Endothelial cell of umbilical vein (primary cell): Measurements from ENCODE around the gene CGB2. TPM values are rescaled to one million over a fixed set of nuclear protein-coding genes. Genes with fewer than 3 reads are reported as not detected.

ENCODE experiments used
- BruUV-seq: library from RNA; stranded (reverse); fragments of 400-500 nt; replicated peaks from 2 replicates; lab custom pipeline; 2021; lab: Mats Ljungman, UMichigan
- CTCF ChIA-PET: fragments of 300-600, 350-600 bp; sonication (Branson Sonifier 250); formaldehyde crosslinking; loops from one replicate; lab custom pipeline; 2021; ENCODE audit warnings: antibody characterized with exemption, inconsistent platforms; lab: Charles Lee
- POLR2A ChIA-PET: fragments of 300-600, 350-600 bp; sonication (Branson Sonifier 250); formaldehyde crosslinking; loops from one replicate; lab custom pipeline; 2021; ENCODE audit warnings: antibody characterized with exemption, inconsistent platforms; lab: Charles Lee
- DNase-seq: peaks from one replicate; pipeline ENCODE4 v3.0.0-alpha.2; 2011; ENCODE audit warnings: low read depth, low spot score
- FAIRE-seq: peaks from 2 replicates; lab custom pipeline; 2011; peaks lifted over from hg19 to GRCh38; lab: Jason Lieb, UNC
- H2AFZ ChIP-seq: 2 replicates; pipeline ENCODE4 v1.6.0; 2012; ENCODE audit warnings: low read depth, low read length, control low read depth, inconsistent platforms
- H3K27ac ChIP-seq: 2 replicates; pipeline ENCODE4 v1.5.1; 2011; ENCODE audit warnings: low read depth, mild to moderate bottlenecking, control low read depth, low read length, moderate library complexity; ENCODE audit not compliant: insufficient read depth
- H3K27me3 ChIP-seq, 2 experiments: 2 replicates each; pipeline versions ENCODE4 v1.6.0 to v1.6.1; 2011; ENCODE audit warnings: low read length in 2 of 2, mixed read lengths in 1 of 2; ENCODE audit not compliant: control insufficient read depth in 2 of 2, insufficient read depth in 2 of 2
- H3K36me3 ChIP-seq, 2 experiments: 2 replicates in 1 of 2; 3 replicates in 1 of 2; pipeline ENCODE4 v1.5.1; 2011; ENCODE audit warnings: low read length in 2 of 2, mild to moderate bottlenecking in 1 of 2, moderate library complexity in 1 of 2; ENCODE audit not compliant: control insufficient read depth in 2 of 2, insufficient read depth in 2 of 2; ENCODE audit errors: extremely low read depth in 1 of 2
- H3K4me1 ChIP-seq: 3 replicates; pipeline ENCODE4 v1.5.1; 2011; ENCODE audit warnings: mild to moderate bottlenecking, low read length; ENCODE audit not compliant: control insufficient read depth, insufficient read depth; ENCODE audit errors: extremely low read depth
- H3K4me2 ChIP-seq: 2 replicates; pipeline ENCODE4 v1.6.1; 2011; ENCODE audit warnings: low read length, control low read depth, mixed read lengths; ENCODE audit not compliant: insufficient read depth
- H3K4me3 ChIP-seq, 3 experiments: fragments of 200-600 bp in 1 of 3; sonication (generic), shearing (Covaris generic) in 1 of 3; replicated peaks in 1 of 3; 2 replicates each; pipeline ENCODE4 v1.5.1; 2011 to 2016; ENCODE audit warnings: control low read depth in 3 of 3, low read length in 3 of 3, mild to moderate bottlenecking in 2 of 3, inconsistent platforms in 1 of 3, low read depth in 1 of 3, moderate library complexity in 1 of 3; ENCODE audit not compliant: insufficient read depth in 1 of 3
- H3K79me2 ChIP-seq: 2 replicates; pipeline ENCODE4 v1.6.0; 2012; ENCODE audit warnings: low read length, inconsistent platforms; ENCODE audit not compliant: control insufficient read depth, insufficient read depth
- H3K9ac ChIP-seq: replicated peaks from 2 replicates; pipeline ENCODE3; 2011; ENCODE audit warnings: low read length, control low read depth; ENCODE audit not compliant: insufficient read depth; ENCODE audit errors: extremely low read depth
- H3K9me1 ChIP-seq: replicated peaks from 3 replicates; pipeline ENCODE4 v1.6.0; 2011; ENCODE audit warnings: mild to moderate bottlenecking, low read length; ENCODE audit not compliant: control insufficient read depth, insufficient read depth; ENCODE audit errors: extremely low read depth
- H3K9me3 ChIP-seq: replicated peaks from 2 replicates; pipeline ENCODE4 v1.5.1; 2012; ENCODE audit warnings: low read length, inconsistent platforms; ENCODE audit not compliant: control insufficient read depth, insufficient read depth
- H4K20me1 ChIP-seq: replicated peaks from 2 replicates; pipeline ENCODE3; 2011; ENCODE audit warnings: mild to moderate bottlenecking, low read length; ENCODE audit not compliant: control insufficient read depth, insufficient read depth; ENCODE audit errors: extremely low read depth
- CTCF ChIP-seq, 2 donors: IDR thresholded peaks; 1 replicate in 1 of 2; 2 replicates in 1 of 2; pipeline ENCODE4 v1.5.1; 2011; ENCODE audit warnings: low read length in 2 of 2, mild to moderate bottlenecking in 2 of 2, moderate library complexity in 2 of 2, control low read depth in 1 of 2, inconsistent platforms in 1 of 2, low read depth in 1 of 2; ENCODE audit not compliant: insufficient read depth in 1 of 2; ENCODE audit errors: extremely low read depth in 1 of 2
- EZH2 ChIP-seq: IDR thresholded peaks from 2 replicates; pipeline ENCODE4 v1.6.1; 2012; ENCODE audit warnings: borderline replicate concordance, low read depth, mild to moderate bottlenecking, moderate library complexity, low read length, inconsistent platforms; ENCODE audit not compliant: severe bottlenecking
- FOS ChIP-seq: IDR thresholded peaks from 2 replicates; pipeline ENCODE4 v1.6.1; 2011; ENCODE audit warnings: mild to moderate bottlenecking, low read length, moderate library complexity, borderline replicate concordance; ENCODE audit not compliant: insufficient read depth
- GATA2 ChIP-seq: IDR thresholded peaks from 2 replicates; pipeline ENCODE4 v1.7.0; 2011; ENCODE audit warnings: low read depth, mild to moderate bottlenecking, moderate library complexity, mixed read lengths, low read length; ENCODE audit not compliant: insufficient read length, insufficient read depth
- JUN ChIP-seq: IDR thresholded peaks from 2 replicates; pipeline ENCODE4 v1.6.1; 2011; ENCODE audit warnings: borderline replicate concordance, low read depth; ENCODE audit not compliant: insufficient read length, insufficient read depth
- MYC ChIP-seq: IDR thresholded peaks from one replicate; pipeline ENCODE4 v1.6.1; 2011; ENCODE audit warnings: mild to moderate bottlenecking, low read depth, low read length
- POLR2A ChIP-seq: IDR thresholded peaks from 2 replicates; pipeline ENCODE4 v1.6.1; 2012; ENCODE audit warnings: low read depth, mild to moderate bottlenecking, control low read depth, low read length
- POLR2AphosphoS5 ChIP-seq: IDR thresholded peaks from 2 replicates; pipeline ENCODE4 v1.6.1; 2012; ENCODE audit warnings: low read depth, mild to moderate bottlenecking, control low read depth, low read length, moderate library complexity; ENCODE audit not compliant: insufficient read depth
- dilution Hi-C: fragments of 300-500 bp; cut with MboI; formaldehyde crosslinking; loops from one replicate; pipeline ENCODE4 v1.15.0; 2019; ENCODE audit warnings: low sequenced_read_pairs; ENCODE audit not compliant: extremely low pct_ligation_motif_present
- intact Hi-C: fragments of 100-400 bp; cut with micrococcal nuclease; formaldehyde crosslinking; loops from one replicate; pipeline ENCODE4 v1.10.0; 2022
- polyA plus RNA-seq, 4 experiments: library from polyadenylated mRNA; depleted of rRNA in 3 of 4; stranded (reverse) in 3 of 4; unstranded in 1 of 4; fragments of >200 nt; gene quantifications; 2 replicates each; pipeline versions ENCODE4 v1.2.1 to v1.2.3, GENCODE V29; 2011 to 2012; ENCODE audit warnings: missing spikeins in 1 of 4
- total RNA-seq: library from RNA; stranded (reverse); gene quantifications from 2 replicates; pipeline ENCODE4 v1.2.3, GENCODE V29; 2021
- TF ChIP-seq, protein P1 (sequence below): IDR thresholded peaks from 2 replicates; pipeline ENCODE4 v1.6.1; 2011; ENCODE audit not compliant: insufficient read depth, insufficient read length

The CGB2 gene
- total and polyA plus RNA-seq, 2 donors (not counting 3 experiments of a cell fraction or from before 2014, with no cell fraction given), result not detected

DNA sequence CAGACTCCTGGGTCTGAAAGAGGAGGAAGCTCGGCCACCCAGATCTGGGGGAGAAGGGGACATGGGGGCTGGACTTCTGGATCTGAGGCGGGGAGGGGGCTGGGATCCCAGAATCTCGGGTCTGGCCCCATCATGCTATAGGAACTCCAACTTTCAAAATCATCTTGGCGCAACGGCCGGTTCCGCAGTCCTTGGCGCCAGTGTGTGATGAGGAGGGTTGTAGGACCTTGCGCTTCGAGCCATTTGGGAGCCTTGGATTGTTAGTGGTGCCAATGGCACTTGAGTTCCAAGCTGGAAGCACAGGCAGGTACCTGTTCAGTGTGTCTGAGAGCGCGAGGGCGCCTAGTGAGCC, 37.7 kb upstream of the CGB2 start:
- TF ChIP-seq POLR2AphosphoS5 (no peak), GATA2 (no peak), POLR2A (no peak), FOS (no peak), JUN (no peak), CTCF (IDR thresholded peaks at IDR 0.05; ENCODE audit: extremely low read depth in 1 of 2, insufficient read depth in 1 of 2, low read depth in 1 of 2, low read length in 2 of 2) (no peak), EZH2 (no peak), MYC (no peak)
- TF ChIP-seq, protein P1, sequence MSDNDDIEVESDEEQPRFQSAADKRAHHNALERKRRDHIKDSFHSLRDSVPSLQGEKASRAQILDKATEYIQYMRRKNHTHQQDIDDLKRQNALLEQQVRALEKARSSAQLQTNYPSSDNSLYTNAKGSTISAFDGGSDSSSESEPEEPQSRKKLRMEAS, result no peak
- H3K9me3 ChIP-seq, result no peaks in the 10 kb centered on the region
- no peaks in the 10 kb centered on the region for H4K20me1 ChIP-seq
- H3K4me2 ChIP-seq, result peak overlapping the region; percentile 91
- peak overlapping the region; percentile 61 for H3K27ac ChIP-seq
- no peak for FAIRE-seq
- peaks cover 59% of the 10 kb centered on the region for H3K79me2 ChIP-seq
- no peaks in the 10 kb centered on the region for H3K36me3 ChIP-seq
- BruUV-seq, result no TSS peak
- H3K27me3 ChIP-seq, result no peaks in the 10 kb centered on the region
- H3K4me3 ChIP-seq, result peak overlapping the region; percentile 66 to 88 (median 79)
- dilution Hi-C loops, result no loop called here
- peak overlapping the region; percentile 77 for H2AFZ ChIP-seq
- H3K4me1 ChIP-seq, result peaks cover 14% of the 10 kb centered on the region
- H3K9me1 ChIP-seq, result no peaks in the 10 kb centered on the region
- H3K9ac ChIP-seq, result peak overlapping the region; percentile 75
- no peak for DNase-seq
- intact Hi-C loops, result loop anchor here (10.0 kb wide), 2 partner anchors 161 to 359 kb away; partner anchors contain the start of genes DBP, HRC and TRPM4
- ChIA-PET POLR2A (interaction anchor here (1.2 to 1.5 kb wide), 3 partner anchors 17 to 375 kb away, joined by 3 to 6 read pairs (median 3); partner anchors contain the start of genes RPL18 and SPHK2), CTCF (interaction anchor here (0.6 to 3.3 kb wide), 23 partner anchors 16 to 1125 kb away, joined by 3 to 41 read pairs (median 5); partner anchors contain the start of genes LIN7B and PPP1R15A)
